A549 treated with ZK216348 at 1 μM for 4 hours (cell line): ENCODE data around the gene SUMF2. TPM values are rescaled to one million over a fixed set of nuclear protein-coding genes. Genes with fewer than 3 reads are reported as not detected.

ENCODE experiments used
- total RNA-seq: library from RNA; stranded (reverse); fragments of 200-300 nt; extraction: Qiagen RNA extraction; gene quantifications from 5 replicates; pipeline ENCODE4 v1.2.3, GENCODE V29; 2022; ENCODE audit warnings: low read depth

The SUMF2 gene
- total RNA-seq: 109 to 117 TPM (median 111 TPM) in 5 replicates

GRCh38 chr7:56063882-56064625 is at the start of gene SUMF2:
Gene SUMF2, plus strand, starts transcription at chr7:56064286. Its CDS starts 26 bp downstream, at chr7:56064312.

GRCh38 chr7:56051339-56052191 is 12.5 kb upstream of the SUMF2 start, which contains the start of the genes CCT6A and PSPH:
Gene CCT6A, plus strand, starts transcription at chr7:56051765. Its CDS starts 84 bp downstream, at chr7:56051849.
Gene PSPH, minus strand, starts transcription at chr7:56051444. Its CDS starts 30,232 bp downstream, at chr7:56021212.

GRCh38 chr7:56092789-56093531 is 28.9 kb downstream of the SUMF2 start, which contains the start of gene PHKG1:
Gene PHKG1, minus strand, starts transcription at chr7:56092952. Its CDS starts 4,011 bp downstream, at chr7:56088941.

GRCh38 chr7:56106108-56107073 is 42.3 kb downstream of the SUMF2 start, which contains the start of gene CHCHD2:
Gene CHCHD2, minus strand, starts transcription at chr7:56106476. Its CDS starts 63 bp downstream, at chr7:56106413.

GRCh38 chr7:56115852-56116538 is 51.9 kb downstream of the SUMF2 start, which contains the start of gene NUPR2:
Gene NUPR2, minus strand, starts transcription at chr7:56116417. Its CDS starts 103 bp downstream, at chr7:56116314.

Other genes with a start within 250 kb of the SUMF2 start
- gene SEPTIN14, start 201.5 kb upstream of the SUMF2 start, total RNA-seq: not detected in 5 replicates
- 0.56 to 1.5 TPM (median 0.72 TPM) in 5 replicates for gene ZNF713, start 176.8 kb upstream of the SUMF2 start, total RNA-seq
- 23.3 to 34.8 TPM (median 25.7 TPM) in 5 replicates for gene MRPS17, start 112.4 kb upstream of the SUMF2 start, total RNA-seq
- gene NIPSNAP2, start 99.7 kb upstream of the SUMF2 start, total RNA-seq: 32.6 to 60.1 TPM (median 47.2 TPM) in 5 replicates
- gene PSPH, start 12.8 kb upstream of the SUMF2 start, total RNA-seq: 21.5 to 32.4 TPM (median 25.5 TPM) in 5 replicates
- gene CCT6A, start 12.5 kb upstream of the SUMF2 start, total RNA-seq: 235 to 313 TPM (median 269 TPM) in 5 replicates
- 0.12 to 0.68 TPM (median 0.52 TPM) in 5 replicates for gene PHKG1, start 28.7 kb downstream of the SUMF2 start, total RNA-seq
- gene CHCHD2, start 42.2 kb downstream of the SUMF2 start, total RNA-seq: 519 to 707 TPM (median 628 TPM) in 5 replicates
- not detected in 5 replicates for gene NUPR2, start 52.1 kb downstream of the SUMF2 start, total RNA-seq